GM18867 (cell line): Measurements from ENCODE around the gene CCDC110.

Experiments
- ATAC-seq: cut with Tn5 transposase; IDR thresholded peaks from one replicate; pipeline ENCODE4 v1.9.1; 2021; ENCODE audit warnings: mild to moderate bottlenecking, moderate library complexity; ENCODE audit not compliant: unreplicated experiment

Gene CCDC110

DNA sequence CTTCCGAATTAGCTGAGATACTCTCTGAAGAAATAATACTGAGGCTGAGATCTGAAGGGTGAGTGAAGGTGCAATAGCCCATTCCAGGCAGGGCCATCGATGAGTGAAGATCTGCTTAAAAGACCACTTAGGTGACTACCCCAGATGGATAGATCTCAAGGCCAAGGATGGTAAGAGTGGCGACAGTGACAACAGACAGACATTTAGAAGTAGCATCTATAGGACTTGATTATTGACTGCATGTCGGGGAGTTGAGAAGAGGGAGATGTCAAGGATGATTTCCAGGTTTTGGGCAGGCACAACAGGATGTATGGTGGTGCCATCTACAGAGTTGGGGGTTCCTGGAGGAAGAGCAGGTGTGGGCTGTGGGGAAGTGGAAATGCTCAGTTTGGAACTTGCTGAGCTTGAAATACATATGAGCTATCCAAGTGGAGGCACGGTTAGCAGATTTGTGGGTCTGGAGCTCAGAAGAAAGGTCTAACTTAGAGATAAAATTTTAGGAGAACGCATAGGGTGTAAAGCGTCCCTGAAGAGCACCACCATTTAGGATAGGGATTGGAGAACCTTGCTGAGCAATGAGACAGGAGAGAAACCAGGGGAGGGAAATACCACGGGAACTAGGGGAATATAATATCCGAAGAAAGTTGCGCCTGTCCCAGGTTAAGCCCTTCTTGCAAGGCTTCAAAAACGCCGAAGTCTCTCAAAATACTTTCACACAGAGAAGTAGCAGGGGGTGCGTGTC lies 46.5 kb downstream of the CCDC110 start:
- peak; percentile 2 for ATAC-seq

DNA sequence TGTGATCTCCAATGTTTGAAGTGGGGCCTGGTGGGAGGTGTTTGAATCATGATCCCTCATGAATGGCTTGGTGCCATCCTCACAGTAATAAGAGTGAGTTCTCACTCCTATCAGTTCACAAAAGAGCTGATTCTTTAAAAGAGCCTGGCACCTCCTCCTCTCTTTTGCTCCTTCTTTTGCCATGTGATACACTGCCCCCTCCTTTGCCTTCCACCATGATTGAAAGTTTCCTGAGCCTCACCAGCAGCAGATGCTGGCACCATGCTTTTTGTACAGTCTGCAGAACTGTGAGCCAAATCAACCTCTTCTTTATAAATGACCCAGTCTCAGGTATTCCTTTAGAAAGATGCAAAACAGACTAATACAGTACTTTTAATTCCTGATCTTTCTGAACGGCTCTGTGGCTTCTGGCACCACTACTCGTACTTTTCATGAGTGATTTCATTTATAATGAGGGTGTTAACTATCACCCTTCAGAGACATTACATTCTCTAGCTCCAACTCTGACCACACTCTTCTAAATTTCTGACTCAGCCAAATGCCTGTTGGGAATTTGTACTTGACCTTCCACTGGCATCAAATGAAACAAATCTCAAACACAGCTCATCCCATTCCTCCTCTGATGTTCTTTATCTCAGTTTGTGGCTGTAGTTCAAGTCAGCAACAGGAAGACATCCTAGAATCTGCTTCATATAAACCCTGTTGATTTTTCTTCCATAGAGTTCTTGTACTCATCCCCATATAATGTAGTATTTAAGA lies 50.0 kb downstream of the CCDC110 start:
- ATAC-seq: no peak

DNA sequence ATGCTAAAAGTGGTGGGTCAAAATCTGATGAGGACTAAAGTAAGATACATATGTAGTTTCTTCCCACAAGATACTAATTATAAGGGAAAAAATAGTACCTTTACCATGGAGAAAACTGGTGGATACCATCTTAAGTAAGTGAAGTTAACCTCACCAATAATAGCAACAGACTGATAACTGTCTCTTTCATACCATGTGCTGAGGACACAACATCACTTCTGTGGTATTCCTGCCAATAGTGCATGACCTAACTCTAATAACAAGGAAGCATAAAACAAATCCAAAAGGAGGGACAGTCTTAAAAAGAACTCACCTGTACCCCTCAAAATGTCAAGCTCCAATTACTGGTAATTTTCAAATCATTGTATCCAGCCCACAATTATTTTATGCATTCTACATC lies 54.6 kb downstream of the CCDC110 start:
- ATAC-seq: no peak

DNA sequence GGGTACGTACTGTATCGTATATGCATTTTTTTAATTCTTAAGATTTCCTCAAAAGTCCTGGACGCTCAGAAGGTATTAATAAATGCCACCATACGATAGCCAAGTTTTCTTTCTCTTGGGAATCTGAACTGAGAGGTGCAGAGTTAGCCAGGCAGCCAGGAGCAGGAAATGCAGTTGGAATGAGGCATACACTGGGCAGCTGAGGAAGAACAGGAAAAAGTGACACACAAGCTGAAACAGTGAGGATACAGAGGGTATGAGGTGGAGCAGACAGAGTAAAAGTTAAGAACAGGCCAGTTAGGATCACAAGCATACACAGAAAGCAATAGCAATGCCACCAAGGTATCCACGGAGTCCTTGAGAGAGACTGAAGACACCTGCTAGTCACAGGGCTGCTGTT lies 59.1 kb downstream of the CCDC110 start:
- no peak for ATAC-seq

DNA sequence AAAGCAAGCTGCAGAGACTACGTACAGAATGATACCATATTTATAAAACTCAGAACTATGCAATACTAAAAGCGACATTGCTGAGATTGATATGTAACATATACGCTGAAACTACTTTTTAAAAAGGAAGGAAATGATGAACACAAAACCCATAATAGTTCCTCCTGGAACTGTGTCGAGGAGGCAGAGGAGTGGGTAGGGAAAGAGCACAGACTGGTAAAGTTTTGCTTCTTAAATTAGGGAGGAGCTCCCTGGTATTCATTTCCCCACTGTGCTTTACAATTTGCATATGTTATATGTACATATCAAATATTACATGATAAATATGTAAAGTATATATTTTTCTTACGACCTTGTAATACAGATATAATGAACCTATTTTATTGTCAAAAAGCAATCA lies 59.7 kb downstream of the CCDC110 start:
- ATAC-seq: no peak

DNA sequence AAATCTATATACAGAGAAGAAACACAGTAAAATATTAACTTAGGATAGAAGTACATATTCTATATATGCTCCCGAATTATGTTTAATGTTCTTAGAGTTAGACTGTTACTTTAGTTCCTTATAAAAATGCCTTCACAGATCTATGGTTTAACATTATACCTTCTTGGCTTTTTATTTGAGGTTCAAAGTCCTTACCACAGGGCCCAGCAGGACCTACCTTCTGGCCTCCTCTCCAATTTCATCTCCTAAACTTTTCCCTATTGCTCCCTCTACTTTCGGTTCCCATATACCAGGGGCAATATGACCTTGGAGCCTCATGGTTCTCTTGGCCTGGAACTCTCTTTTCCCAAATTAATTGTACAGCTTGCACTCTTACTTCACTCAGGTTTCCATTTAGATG lies 63.1 kb downstream of the CCDC110 start:
- ATAC-seq: no peak

DNA sequence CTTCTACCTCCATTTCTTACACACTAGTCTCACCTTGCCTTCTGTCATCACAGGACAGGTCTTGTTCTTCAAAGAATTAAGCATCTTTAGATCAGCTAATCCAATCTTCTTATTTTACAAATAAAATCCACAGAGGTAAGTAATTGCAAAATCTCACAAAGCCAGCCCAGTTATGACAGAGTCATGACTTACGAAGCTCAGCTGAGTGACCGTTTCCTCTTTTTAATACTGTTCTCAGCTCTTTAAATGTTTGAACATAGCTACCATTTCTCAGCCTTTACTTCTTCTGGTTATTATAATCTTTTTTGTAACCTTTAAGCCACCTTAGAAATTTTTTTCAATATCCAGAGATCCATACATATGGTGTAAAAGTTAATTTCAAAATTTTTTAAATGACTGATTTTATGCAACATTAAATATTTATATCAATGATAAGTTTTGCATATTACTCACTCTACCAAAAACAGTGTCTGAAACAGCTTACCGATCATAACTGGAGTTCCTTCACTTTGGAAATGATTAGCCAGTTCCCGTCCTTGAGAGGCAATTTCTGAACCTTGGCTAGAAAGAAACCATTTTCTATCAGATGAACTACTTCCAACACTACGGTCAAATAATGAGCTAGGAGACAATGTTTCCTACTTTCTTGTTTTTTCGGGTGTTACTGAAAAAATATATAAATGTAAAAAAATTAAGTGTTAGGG lies 66.1 kb downstream of the CCDC110 start:
- no peak for ATAC-seq

DNA sequence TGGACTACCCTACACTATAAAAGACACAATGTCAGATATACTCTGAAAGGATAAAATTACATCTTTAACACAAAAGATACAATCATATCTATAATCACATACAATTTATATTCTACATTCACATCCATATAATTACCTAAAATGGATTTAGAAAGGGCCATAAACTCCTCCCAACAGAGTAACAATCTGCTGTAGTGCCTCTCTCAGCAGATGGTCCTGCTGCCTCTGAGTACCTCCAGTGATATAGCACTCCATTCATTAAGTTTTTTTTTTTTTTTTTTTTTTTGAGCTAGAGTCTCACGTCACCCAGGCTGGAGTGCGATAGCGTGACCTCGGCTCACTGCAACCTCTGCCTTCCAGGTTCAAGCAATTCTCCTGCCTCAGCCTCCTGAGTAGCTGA lies 67.5 kb downstream of the CCDC110 start:
- no peak for ATAC-seq

DNA sequence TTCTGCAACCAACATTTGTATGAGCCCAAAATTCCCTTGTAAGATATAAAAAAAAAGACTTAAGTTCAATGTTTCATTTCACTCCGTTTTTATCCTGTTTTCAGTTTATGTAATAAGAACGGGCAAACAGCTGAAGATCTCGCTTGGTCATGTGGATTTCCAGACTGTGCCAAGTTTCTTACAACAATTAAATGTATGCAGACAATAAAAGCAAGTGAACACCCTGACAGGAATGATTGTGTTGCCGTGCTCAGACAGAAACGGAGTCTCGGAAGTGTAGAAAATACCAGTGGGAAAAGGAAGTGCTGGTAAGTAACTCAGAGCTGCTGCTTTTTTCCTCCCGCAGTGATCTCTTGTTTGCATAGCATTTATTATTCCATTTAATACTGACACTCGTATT lies 72.1 kb downstream of the CCDC110 start:
- no peak for ATAC-seq

DNA sequence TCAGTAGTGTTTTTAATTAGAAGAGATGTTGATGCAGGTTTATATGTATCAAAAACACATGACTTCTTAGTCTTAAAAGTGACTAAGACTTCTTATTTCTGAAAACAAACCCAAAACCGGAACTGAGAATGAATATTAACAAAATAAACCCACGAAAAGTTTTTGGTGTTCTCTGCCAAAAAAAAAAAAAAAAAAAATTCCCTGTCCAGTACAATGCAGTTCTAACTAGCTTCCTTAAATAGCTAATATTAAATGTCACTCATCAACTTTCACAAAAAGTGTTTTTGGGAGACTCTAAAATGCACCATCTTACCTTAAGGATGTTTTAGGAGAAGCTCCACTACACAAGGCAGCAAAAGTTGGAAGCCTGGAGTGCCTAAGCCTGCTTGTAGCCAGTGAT lies 72.9 kb downstream of the CCDC110 start:
- no peak for ATAC-seq

DNA sequence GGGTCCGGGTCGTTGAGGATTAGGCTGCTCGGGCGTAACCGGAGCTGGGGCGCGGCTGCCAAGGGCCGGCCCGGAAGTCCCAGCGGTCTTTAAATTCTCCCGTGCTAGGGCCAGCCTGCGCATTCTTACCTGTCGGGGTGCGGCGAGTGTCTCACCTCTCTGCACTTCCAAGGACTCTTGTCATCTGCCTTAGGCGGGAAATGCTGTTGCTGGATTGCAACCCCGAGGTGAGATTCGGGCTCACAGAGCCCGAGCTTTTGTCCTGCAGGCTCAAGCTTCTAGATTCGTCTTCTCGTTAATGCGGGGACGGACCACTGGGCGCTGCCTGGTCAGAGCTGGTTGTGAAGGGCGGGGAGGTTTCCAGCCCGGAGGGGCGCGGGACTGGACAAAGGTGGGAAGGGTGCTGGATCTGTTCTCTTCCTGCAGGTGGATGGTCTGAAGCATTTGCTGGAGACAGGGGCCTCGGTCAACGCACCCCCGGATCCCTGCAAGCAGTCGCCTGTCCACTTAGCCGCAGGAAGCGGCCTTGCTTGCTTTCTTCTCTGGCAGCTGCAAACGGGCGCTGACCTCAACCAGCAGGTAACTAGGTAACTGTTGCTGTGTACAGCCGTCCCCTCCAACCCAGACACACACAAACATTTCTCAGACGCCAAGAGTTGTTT lies 74.7 kb downstream of the CCDC110 start, which contains the start of gene ANKRD37:
TSS of gene ANKRD37 (plus strand) at position 118 of the 662 bp plus-strand sequence. CDS start at position 201, 83 bp downstream.
- ATAC-seq: peak; percentile 5

DNA sequence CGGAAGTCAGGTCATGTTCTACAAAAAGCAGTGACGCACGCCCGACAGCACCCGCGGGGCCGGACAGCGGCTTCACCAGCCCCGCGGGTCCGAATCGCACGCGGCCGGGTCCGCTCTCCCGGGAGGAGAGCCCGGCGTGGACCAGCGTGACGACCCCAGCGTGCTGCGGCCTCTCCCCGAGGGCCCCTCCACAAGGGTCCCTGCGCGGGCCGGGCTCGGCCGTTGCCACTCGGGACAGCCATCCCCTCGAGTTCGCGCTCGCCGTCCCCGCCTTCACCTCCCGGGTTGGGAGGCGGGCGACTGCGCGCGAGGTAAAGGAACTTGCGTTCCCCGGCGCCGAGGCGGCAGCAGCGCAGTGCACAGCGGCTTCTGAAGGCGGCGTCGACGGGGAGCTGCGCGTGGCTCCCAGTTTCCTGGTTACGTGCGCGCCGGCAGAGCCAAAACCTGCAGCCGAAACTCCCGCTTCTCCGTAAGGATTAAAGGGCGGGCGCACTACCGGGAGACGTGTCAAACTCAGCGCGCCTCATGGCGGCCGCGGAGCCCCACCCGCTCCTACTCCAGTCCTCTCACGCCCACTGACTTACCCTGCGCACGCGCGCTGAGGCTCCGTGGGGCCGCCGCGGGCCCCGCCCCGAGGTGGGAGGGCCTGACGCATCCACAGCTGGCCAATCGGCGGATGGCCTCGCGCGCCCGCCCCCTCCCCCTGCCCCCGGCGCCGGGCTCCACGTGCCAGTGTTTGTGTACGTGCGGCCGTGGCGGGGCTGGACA lies 75.4 kb downstream of the CCDC110 start:
- ATAC-seq: peak; percentile 77

DNA sequence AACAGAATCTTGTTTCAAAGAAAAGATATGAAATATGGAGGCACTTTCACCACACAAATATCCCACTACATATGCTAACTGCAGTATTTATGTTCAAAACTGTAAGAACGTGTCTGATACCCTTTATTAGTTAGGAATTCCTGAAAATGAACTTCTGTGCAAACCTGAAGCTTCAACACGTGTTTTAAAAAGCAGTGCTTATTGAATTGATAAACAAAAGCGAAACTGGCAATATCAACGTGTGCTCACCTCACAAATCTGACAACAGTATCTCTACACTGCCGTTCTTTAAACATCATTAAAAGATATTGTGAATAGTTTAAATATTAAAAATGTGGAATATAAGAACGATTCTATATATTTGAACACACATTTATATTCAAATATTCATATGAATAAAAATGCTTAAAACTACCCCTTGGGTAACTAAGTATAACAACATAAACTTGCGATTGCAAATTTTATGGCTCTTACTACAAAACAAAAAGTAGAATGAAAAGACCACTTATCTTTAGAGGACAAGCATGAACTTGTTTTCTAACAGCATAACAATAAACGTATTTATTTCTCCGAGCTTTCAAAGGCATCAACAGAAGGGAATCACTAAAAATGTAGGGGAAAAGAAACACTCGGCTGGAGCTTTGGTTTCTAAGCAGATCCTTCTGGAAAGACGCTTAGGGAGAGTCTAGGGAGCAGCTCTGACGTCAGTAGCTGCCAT lies 76.1 kb downstream of the CCDC110 start, which contains the start of gene LRP2BP:
TSS of gene LRP2BP (minus strand) at position 687 of the 718 bp plus-strand sequence. CDS start 17,738 bp downstream, outside the sequence.
- no peak for ATAC-seq
